Panc1 (cell line): ENCODE data around the gene BMPR2. TPM values are rescaled to one million over a fixed set of nuclear protein-coding genes. Genes with fewer than 3 reads are reported as not detected.

Source experiments
- ATAC-seq: fragments of 200-7000 bp; cut with Tn5 transposase; 2 replicates; pipeline ENCODE4 v1.9.1; 2020; ENCODE audit warnings: mild to moderate bottlenecking, moderate library complexity
- BruUV-seq: library from RNA; stranded (reverse); fragments of 400-500 nt; replicated peaks from 2 replicates; lab custom pipeline; 2021; lab: Mats Ljungman, UMichigan
- CTCF ChIA-PET: fragments of 300-600 bp; sonication (Branson Sonifier 250); formaldehyde crosslinking; loops from one replicate; lab custom pipeline; 2022; ENCODE audit warnings: antibody characterized with exemption; lab: Charles Lee
- POLR2A ChIA-PET: fragments of 300-600 bp; sonication (Branson Sonifier 250); formaldehyde crosslinking; loops from one replicate; lab custom pipeline; 2022; ENCODE audit warnings: antibody characterized with exemption; lab: Charles Lee
- DNase-seq: peaks from one replicate; pipeline ENCODE4 v3.0.0-alpha.2; 2010; ENCODE audit warnings: low read depth, low spot score
- H3K27ac ChIP-seq: 2 replicates; pipeline ENCODE4 v1.5.1; 2011; ENCODE audit warnings: mild to moderate bottlenecking, low read length, inconsistent platforms
- H3K27me3 ChIP-seq: fragments of 200-500 bp; sonication (Bioruptor generic); 2 replicates; pipeline ENCODE4 v1.6.0; 2014; ENCODE audit warnings: low read length, inconsistent platforms; ENCODE audit not compliant: control insufficient read depth, insufficient read depth
- H3K36me3 ChIP-seq: fragments of 200-500 bp; sonication (Bioruptor generic); 2 replicates; pipeline ENCODE4 v1.5.1; 2014; ENCODE audit warnings: inconsistent platforms, mild to moderate bottlenecking, low read length, moderate library complexity; ENCODE audit not compliant: control insufficient read depth, insufficient read depth
- H3K4me1 ChIP-seq: 2 replicates; pipeline ENCODE4 v1.5.1; 2011; ENCODE audit warnings: inconsistent platforms, mild to moderate bottlenecking, low read length, moderate library complexity; ENCODE audit not compliant: control insufficient read depth, insufficient read depth
- H3K4me3 ChIP-seq, 2 experiments: 2 replicates each; pipeline ENCODE4 v1.5.1; 2011 to 2012; ENCODE audit warnings: low read depth in 2 of 2, low read length in 2 of 2, mild to moderate bottlenecking in 2 of 2, inconsistent platforms in 1 of 2, moderate library complexity in 1 of 2
- H3K9me3 ChIP-seq: fragments of 200-500 bp; sonication (Bioruptor generic); 2 replicates; pipeline ENCODE4 v1.5.1; 2014; ENCODE audit warnings: low read depth, mild to moderate bottlenecking, inconsistent platforms, low read length, moderate library complexity; ENCODE audit not compliant: control insufficient read depth, insufficient read depth
- POLR2AphosphoS5 ChIP-seq: IDR thresholded peaks from 2 replicates; pipeline ENCODE4 v1.6.1; 2012; ENCODE audit warnings: mild to moderate bottlenecking, low read depth, low read length, moderate library complexity
- SIN3A ChIP-seq: IDR thresholded peaks from 2 replicates; pipeline ENCODE4 v1.6.1; 2012; ENCODE audit warnings: low read depth, mild to moderate bottlenecking, low read length, moderate library complexity, borderline replicate concordance; ENCODE audit not compliant: insufficient read depth
- TCF7L2 ChIP-seq: IDR thresholded peaks from 2 replicates; pipeline ENCODE4 v1.6.1; 2011; ENCODE audit warnings: mild to moderate bottlenecking, low read depth, low read length, inconsistent platforms
- in situ Hi-C: cut with HindIII; loops from 2 replicates; pipeline ENCODE4 v1.10.0; 2016; ENCODE audit warnings: low sequenced_read_pairs, low pct_unique_long_range_greater_than_20kb
- intact Hi-C: fragments of 100-400 bp; cut with micrococcal nuclease; formaldehyde crosslinking; loops from one replicate; pipeline ENCODE4 v1.10.0; 2022; ENCODE audit not compliant: unreplicated experiment
- total RNA-seq: library from RNA; stranded (reverse); gene quantifications from one replicate; pipeline ENCODE4 v1.2.1, GENCODE V29; 2021; ENCODE audit not compliant: unreplicated experiment
- TF ChIP-seq, protein P1 (sequence below): fragments of 450-650 bp; IDR thresholded peaks from 2 replicates; pipeline ENCODE4 v1.5.1; 2017; ENCODE audit warnings: mild to moderate bottlenecking
- TF ChIP-seq, protein P2 (sequence below), 2 experiments: IDR thresholded peaks; 2 replicates each; pipeline ENCODE4 v1.6.1; 2011 to 2012; ENCODE audit warnings: low read depth in 2 of 2, control low read depth in 1 of 2, low read length in 1 of 2, mild to moderate bottlenecking in 1 of 2, moderate library complexity in 1 of 2; ENCODE audit not compliant: insufficient read depth in 1 of 2

Gene BMPR2
- total RNA-seq, 1 experiment from 2014 or later, result 65.2 TPM

DNA sequence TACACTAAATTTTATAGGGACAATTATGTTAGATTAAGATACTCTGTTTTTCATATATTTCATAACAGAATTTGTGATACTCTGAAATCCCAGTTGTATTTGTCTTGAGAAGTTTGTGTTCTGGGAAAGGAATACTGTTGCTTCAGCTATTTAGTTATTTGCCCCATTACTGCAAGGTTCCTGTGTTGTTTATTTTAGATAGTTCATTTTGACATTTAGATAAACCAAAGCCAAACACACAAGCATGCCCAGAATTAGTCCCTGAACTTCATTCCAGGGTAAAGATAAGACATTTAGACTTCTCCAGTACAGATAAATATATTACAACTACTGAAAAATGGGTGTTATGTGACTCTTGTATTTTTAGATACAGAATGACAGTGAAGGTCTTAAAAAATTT is 74.7 kb downstream of the BMPR2 start:
- intact Hi-C loops, result no loop called here
- Histone ChIP-seq H3K9me3 (no peaks in the 10 kb centered on the region), H3K4me1 (no peaks in the 10 kb centered on the region), H3K27me3 (no peaks in the 10 kb centered on the region), H3K27ac (no peak overlapping the region), H3K4me3 (no peak overlapping the region), H3K36me3 (no peaks in the 10 kb centered on the region)
- TF ChIP-seq SIN3A (no peak), TCF7L2 (no peak), POLR2AphosphoS5 (no peak)
- TF ChIP-seq, protein P1, sequence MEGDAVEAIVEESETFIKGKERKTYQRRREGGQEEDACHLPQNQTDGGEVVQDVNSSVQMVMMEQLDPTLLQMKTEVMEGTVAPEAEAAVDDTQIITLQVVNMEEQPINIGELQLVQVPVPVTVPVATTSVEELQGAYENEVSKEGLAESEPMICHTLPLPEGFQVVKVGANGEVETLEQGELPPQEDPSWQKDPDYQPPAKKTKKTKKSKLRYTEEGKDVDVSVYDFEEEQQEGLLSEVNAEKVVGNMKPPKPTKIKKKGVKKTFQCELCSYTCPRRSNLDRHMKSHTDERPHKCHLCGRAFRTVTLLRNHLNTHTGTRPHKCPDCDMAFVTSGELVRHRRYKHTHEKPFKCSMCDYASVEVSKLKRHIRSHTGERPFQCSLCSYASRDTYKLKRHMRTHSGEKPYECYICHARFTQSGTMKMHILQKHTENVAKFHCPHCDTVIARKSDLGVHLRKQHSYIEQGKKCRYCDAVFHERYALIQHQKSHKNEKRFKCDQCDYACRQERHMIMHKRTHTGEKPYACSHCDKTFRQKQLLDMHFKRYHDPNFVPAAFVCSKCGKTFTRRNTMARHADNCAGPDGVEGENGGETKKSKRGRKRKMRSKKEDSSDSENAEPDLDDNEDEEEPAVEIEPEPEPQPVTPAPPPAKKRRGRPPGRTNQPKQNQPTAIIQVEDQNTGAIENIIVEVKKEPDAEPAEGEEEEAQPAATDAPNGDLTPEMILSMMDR, result no peak
- TF ChIP-seq, protein P2, sequence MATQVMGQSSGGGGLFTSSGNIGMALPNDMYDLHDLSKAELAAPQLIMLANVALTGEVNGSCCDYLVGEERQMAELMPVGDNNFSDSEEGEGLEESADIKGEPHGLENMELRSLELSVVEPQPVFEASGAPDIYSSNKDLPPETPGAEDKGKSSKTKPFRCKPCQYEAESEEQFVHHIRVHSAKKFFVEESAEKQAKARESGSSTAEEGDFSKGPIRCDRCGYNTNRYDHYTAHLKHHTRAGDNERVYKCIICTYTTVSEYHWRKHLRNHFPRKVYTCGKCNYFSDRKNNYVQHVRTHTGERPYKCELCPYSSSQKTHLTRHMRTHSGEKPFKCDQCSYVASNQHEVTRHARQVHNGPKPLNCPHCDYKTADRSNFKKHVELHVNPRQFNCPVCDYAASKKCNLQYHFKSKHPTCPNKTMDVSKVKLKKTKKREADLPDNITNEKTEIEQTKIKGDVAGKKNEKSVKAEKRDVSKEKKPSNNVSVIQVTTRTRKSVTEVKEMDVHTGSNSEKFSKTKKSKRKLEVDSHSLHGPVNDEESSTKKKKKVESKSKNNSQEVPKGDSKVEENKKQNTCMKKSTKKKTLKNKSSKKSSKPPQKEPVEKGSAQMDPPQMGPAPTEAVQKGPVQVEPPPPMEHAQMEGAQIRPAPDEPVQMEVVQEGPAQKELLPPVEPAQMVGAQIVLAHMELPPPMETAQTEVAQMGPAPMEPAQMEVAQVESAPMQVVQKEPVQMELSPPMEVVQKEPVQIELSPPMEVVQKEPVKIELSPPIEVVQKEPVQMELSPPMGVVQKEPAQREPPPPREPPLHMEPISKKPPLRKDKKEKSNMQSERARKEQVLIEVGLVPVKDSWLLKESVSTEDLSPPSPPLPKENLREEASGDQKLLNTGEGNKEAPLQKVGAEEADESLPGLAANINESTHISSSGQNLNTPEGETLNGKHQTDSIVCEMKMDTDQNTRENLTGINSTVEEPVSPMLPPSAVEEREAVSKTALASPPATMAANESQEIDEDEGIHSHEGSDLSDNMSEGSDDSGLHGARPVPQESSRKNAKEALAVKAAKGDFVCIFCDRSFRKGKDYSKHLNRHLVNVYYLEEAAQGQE (IDR thresholded peaks at IDR 0.05; ENCODE audit: insufficient read depth in 1 of 2, low read depth in 2 of 2, low read length in 1 of 2), result no peak
- in situ Hi-C loops, result no loop called here
- no TSS peak for BruUV-seq
- ChIA-PET POLR2A (no interaction called here), CTCF (no interaction called here)
- ATAC-seq, result no peak
- DNase-seq, result no peak

DNA sequence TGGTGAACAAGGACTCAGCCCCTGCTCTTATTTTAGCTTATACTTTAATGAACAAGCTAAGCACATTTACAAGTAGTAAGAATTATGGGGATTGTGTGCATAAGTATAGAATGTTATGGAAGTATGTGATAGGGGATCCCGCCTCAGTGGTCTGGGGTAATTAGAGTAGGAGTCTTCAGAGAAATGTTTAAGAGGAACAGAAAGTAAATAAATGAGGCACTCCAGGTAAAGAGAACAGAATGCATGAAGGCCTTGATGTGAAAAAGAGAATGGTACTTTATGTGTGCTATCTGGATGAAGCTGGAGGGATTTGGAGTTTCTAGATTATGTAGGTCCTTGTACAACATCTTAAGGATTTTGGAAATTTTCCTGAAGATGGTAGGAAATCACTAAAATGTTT is 76.6 kb downstream of the BMPR2 start:
- Histone ChIP-seq H3K27me3 (no peaks in the 10 kb centered on the region), H3K36me3 (no peaks in the 10 kb centered on the region), H3K4me1 (no peaks in the 10 kb centered on the region), H3K9me3 (no peaks in the 10 kb centered on the region), H3K27ac (no peak overlapping the region), H3K4me3 (no peak overlapping the region)
- CTCF ChIA-PET, result no interaction called here
- POLR2A ChIA-PET, result no interaction called here
- BruUV-seq, result no TSS peak
- in situ Hi-C loops, result no loop called here
- DNase-seq (no peak), ATAC-seq (no peak)
- TF ChIP-seq, protein P2 (IDR thresholded peaks at IDR 0.05; ENCODE audit: insufficient read depth in 1 of 2, low read depth in 2 of 2, low read length in 1 of 2), result no peak
- TF ChIP-seq TCF7L2 (no peak), POLR2AphosphoS5 (no peak), SIN3A (no peak)
- TF ChIP-seq, protein P1, result no peak
- intact Hi-C loops, result no loop called here
